CD4-positive, alpha-beta T cell (primary cell): ENCODE measurements around the gene MANSC1. TPM values are rescaled to one million over a fixed set of nuclear protein-coding genes. Genes with fewer than 3 reads are reported as not detected.

Experiments
- ATAC-seq: fragments of 200-7000 bp; cut with Tn5 transposase; one replicate; pipeline ENCODE4 v1.10.0; 2022; ENCODE audit warnings: mild to moderate bottlenecking; ENCODE audit not compliant: poor library complexity
- CTCF ChIA-PET: fragments of 350-600 bp; sonication (Branson Sonifier 250); formaldehyde crosslinking; loops from one replicate; lab custom pipeline; 2021; ENCODE audit warnings: antibody characterized with exemption, inconsistent platforms; lab: Charles Lee
- POLR2A ChIA-PET: fragments of 350-600 bp; sonication (Branson Sonifier 250); formaldehyde crosslinking; loops from one replicate; lab custom pipeline; 2021; ENCODE audit warnings: antibody characterized with exemption, inconsistent platforms; lab: Charles Lee
- DNase-seq, 14 experiments: peaks; one replicate each; pipeline ENCODE4 v3.0.0-alpha.2; 2013 to 2020; ENCODE audit warnings: mixed read lengths in 2 of 14
- H3K27ac ChIP-seq, 2 donors: one replicate each; pipeline versions ENCODE4 v1.5.1 to v1.7.0; 2013; ENCODE audit warnings: low read length in 2 of 2, low read depth in 1 of 2, mild to moderate bottlenecking in 1 of 2
- H3K27me3 ChIP-seq, 2 experiments: 1 replicate in 1 of 2; 2 replicates in 1 of 2; pipeline versions ENCODE4 v1.6.1 to v1.7.0; 2013; ENCODE audit warnings: low read length in 2 of 2, control low read depth in 1 of 2, mild to moderate bottlenecking in 1 of 2, moderate library complexity in 1 of 2; ENCODE audit not compliant: insufficient read depth in 2 of 2, control insufficient read depth in 1 of 2
- H3K36me3 ChIP-seq: one replicate; pipeline ENCODE4 v1.6.1; 2013; ENCODE audit warnings: low read length, control low read depth; ENCODE audit not compliant: insufficient read depth
- H3K4me1 ChIP-seq: one replicate; pipeline ENCODE4 v1.6.1; 2013; ENCODE audit warnings: low read length, control low read depth; ENCODE audit not compliant: insufficient read depth
- H3K4me3 ChIP-seq: one replicate; pipeline ENCODE4 v1.5.1; 2013; ENCODE audit warnings: mild to moderate bottlenecking, low read length, moderate library complexity
- H3K9me3 ChIP-seq, 2 experiments: 1 replicate in 1 of 2; 2 replicates in 1 of 2; pipeline versions ENCODE4 v1.6.1 to v1.7.0; 2013; ENCODE audit warnings: low read length in 2 of 2, mild to moderate bottlenecking in 2 of 2, control low read depth in 1 of 2, moderate library complexity in 1 of 2; ENCODE audit not compliant: control insufficient read depth in 1 of 2, insufficient read depth in 1 of 2
- H3K27ac Mint-ChIP-seq: one replicate; pipeline ENCODE4 v1.8.0; 2020; ENCODE audit warnings: mixed read lengths
- H3K27me3 Mint-ChIP-seq: one replicate; pipeline ENCODE4 v1.8.0; 2021; ENCODE audit warnings: mixed read lengths
- H3K36me3 Mint-ChIP-seq: one replicate; pipeline ENCODE4 v1.8.0; 2021; ENCODE audit warnings: low read depth, mixed read lengths
- H3K4me1 Mint-ChIP-seq: one replicate; pipeline ENCODE4 v1.8.0; 2021; ENCODE audit warnings: low read depth, mixed read lengths
- H3K4me3 Mint-ChIP-seq: one replicate; pipeline ENCODE4 v1.8.0; 2020; ENCODE audit warnings: mild to moderate bottlenecking, mixed read lengths
- H3K9me3 Mint-ChIP-seq: one replicate; pipeline ENCODE4 v1.8.0; 2020; ENCODE audit warnings: mixed read lengths
- intact Hi-C, 2 experiments: fragments of 100-400 bp; cut with DNase I in 1 of 2; cut with micrococcal nuclease in 1 of 2; formaldehyde crosslinking; loops; one replicate each; pipeline versions ENCODE4 v1.15.1 to v1.9.0; 2023 to 2025; cut with DNase I, micrococcal nuclease
- total RNA-seq, 174 experiments: library from RNA in 2 of 174; stranded (reverse) in 2 of 174; gene quantifications; one replicate each; pipeline ENCODE4 v1.2.3 and lab custom pipeline; 2021 to 2026
- TF ChIP-seq, protein P1 (sequence below): fragments of 200-600 bp; IDR thresholded peaks from one replicate; pipeline ENCODE4 v1.8.0; 2022; ENCODE audit warnings: antibody characterized with exemption, mild to moderate bottlenecking

Gene MANSC1
- total RNA-seq, 2 experiments from 2014 or later: 0.33 to 0.45 TPM

DNA sequence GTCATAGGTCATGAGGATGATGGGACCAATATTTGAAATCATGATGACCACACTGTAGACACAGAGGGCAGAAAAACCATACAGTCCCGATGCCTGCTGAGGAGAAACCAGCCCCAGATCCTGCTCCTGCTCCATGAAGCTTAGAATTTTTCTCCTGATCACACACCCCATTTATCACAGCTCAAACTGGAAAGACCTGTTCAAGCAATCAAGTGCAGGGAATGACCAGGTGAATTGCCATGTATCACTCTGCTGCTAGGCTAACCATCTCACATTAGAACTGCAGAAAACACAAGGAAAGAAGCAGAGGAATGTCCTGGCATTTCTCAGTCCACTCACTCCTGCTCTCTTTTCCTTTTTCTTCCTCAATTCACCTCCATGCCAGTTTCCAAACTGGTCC, 18.1 kb downstream of the MANSC1 start:
- POLR2A ChIA-PET: interaction anchor here (2.5 kb wide), 1 partner anchor 25 kb away, joined by 7 read pairs; the partner anchor contains the start of gene BORCS5
- Mint-ChIP-seq H3K27ac (no peak overlapping the region), H3K36me3 (no peaks in the 10 kb centered on the region), H3K4me1 (peaks cover 29% of the 10 kb centered on the region), H3K9me3 (no peaks in the 10 kb centered on the region), H3K4me3 (no peak overlapping the region), H3K27me3 (no peaks in the 10 kb centered on the region)
- no peak for ATAC-seq
- CTCF ChIA-PET: no interaction called here
- intact Hi-C loops: no loop called here
- DNase-seq: no peak
- TF ChIP-seq, protein P1, sequence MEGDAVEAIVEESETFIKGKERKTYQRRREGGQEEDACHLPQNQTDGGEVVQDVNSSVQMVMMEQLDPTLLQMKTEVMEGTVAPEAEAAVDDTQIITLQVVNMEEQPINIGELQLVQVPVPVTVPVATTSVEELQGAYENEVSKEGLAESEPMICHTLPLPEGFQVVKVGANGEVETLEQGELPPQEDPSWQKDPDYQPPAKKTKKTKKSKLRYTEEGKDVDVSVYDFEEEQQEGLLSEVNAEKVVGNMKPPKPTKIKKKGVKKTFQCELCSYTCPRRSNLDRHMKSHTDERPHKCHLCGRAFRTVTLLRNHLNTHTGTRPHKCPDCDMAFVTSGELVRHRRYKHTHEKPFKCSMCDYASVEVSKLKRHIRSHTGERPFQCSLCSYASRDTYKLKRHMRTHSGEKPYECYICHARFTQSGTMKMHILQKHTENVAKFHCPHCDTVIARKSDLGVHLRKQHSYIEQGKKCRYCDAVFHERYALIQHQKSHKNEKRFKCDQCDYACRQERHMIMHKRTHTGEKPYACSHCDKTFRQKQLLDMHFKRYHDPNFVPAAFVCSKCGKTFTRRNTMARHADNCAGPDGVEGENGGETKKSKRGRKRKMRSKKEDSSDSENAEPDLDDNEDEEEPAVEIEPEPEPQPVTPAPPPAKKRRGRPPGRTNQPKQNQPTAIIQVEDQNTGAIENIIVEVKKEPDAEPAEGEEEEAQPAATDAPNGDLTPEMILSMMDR: no peak
- H3K36me3 ChIP-seq: no peaks in the 10 kb centered on the region
- H3K9me3 ChIP-seq: no peaks in the 10 kb centered on the region
- H3K27ac ChIP-seq: no peak overlapping the region
- H3K4me1 ChIP-seq: peaks cover 13% of the 10 kb centered on the region
- H3K4me3 ChIP-seq: no peak overlapping the region
- H3K27me3 ChIP-seq: no peaks in the 10 kb centered on the region

DNA sequence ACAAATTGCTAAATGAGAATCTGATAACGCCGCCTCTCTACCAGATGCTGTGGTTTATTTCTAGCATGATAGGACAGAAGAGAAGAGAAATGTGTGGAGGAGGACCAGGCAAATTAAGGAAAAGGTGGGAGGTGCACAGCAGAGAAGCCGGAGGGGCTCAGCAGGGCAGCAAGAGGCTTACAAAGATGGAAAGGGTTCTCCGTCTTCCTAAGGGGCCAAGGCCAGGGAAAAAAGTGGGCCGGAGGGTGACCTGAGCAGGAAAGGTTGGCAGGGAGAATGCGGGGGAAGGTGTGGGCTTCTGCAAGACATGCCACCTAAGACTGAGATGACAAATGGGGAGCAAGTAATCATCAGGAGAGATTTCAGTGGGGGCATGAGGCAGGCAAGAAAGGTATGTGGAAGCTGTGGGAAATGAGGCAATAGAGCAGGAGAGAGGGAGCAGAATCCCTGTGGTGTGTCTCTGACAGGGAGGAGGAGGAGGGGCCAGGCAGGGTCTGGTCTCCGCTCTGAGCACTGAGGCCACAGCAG, 18.7 kb downstream of the MANSC1 start:
- intact Hi-C loops: no loop called here
- H3K27ac ChIP-seq: no peak overlapping the region
- ATAC-seq (no peak), DNase-seq (no peak)
- ChIA-PET POLR2A (interaction anchor here (2.5 kb wide), 1 partner anchor 25 kb away, joined by 7 read pairs; the partner anchor contains the start of gene BORCS5), CTCF (interaction anchor here (1.0 kb wide), 1 partner anchor 290 kb away, joined by 3 read pairs; no protein-coding TSS in a partner anchor)
- no peaks in the 10 kb centered on the region for H3K9me3 ChIP-seq
- Mint-ChIP-seq H3K27me3 (no peaks in the 10 kb centered on the region), H3K27ac (no peak overlapping the region), H3K4me3 (no peak overlapping the region), H3K4me1 (peaks cover 31% of the 10 kb centered on the region), H3K36me3 (no peaks in the 10 kb centered on the region), H3K9me3 (no peaks in the 10 kb centered on the region)
- peaks cover 13% of the 10 kb centered on the region for H3K4me1 ChIP-seq
- H3K4me3 ChIP-seq: no peak overlapping the region
- TF ChIP-seq, protein P1: no peak
- H3K27me3 ChIP-seq: no peaks in the 10 kb centered on the region
- no peaks in the 10 kb centered on the region for H3K36me3 ChIP-seq

DNA sequence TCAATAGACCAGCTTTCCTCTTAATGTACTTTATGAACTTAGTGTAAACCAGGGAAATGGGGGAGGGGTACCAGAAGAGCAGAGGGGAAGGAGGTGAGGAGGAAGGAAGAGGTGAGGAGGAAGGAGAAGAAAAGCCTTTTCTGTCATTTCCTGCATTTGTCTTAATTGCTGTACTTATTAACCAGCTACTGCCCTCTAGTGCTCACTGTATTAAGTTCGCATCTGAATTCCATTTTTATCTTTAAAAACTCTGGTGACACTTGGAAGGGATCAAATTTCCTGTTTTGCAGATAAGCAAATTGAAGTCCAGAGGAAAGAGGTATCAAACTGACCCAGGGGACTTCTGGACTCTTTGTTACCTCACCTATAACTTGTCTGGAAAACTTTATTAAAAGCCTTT, 22.2 kb downstream of the MANSC1 start:
- POLR2A ChIA-PET: interaction anchor here (0.6 to 1.6 kb wide), 4 partner anchors 29 to 534 kb away, joined by 3 to 9 read pairs (median 4); partner anchors contain the start of genes BORCS5 and LRP6

More for the DNA sequence above, 22.2 kb downstream of the MANSC1 start:
- Histone ChIP-seq H3K27ac (no peak overlapping the region), H3K36me3 (no peaks in the 10 kb centered on the region), H3K4me3 (no peak overlapping the region), H3K27me3 (no peaks in the 10 kb centered on the region), H3K4me1 (peaks cover 4% of the 10 kb centered on the region), H3K9me3 (no peaks in the 10 kb centered on the region)
- Mint-ChIP-seq H3K27ac (peak overlapping the region; percentile 21), H3K36me3 (no peaks in the 10 kb centered on the region), H3K9me3 (no peaks in the 10 kb centered on the region), H3K4me3 (no peak overlapping the region), H3K4me1 (peaks cover 14% of the 10 kb centered on the region), H3K27me3 (no peaks in the 10 kb centered on the region)
- TF ChIP-seq, protein P1: peak; percentile 81
- DNase-seq: peak in 5 of 14 experiments; percentile 7 to 82 (median 74)
- peak; percentile 92 for ATAC-seq
- CTCF ChIA-PET: interaction anchor here (0.5 to 1.2 kb wide), 10 partner anchors 8 to 399 kb away, joined by 3 to 5 read pairs (median 3); partner anchors contain the start of gene BORCS5
- intact Hi-C loops: loop anchor here (1.0 to 5.0 kb wide), 6 partner anchors 246 to 1557 kb away; no protein-coding TSS in a partner anchor
